Heart left ventricle (tissue), 16 donors: Measurements from ENCODE around the gene MICU1. TPM values are rescaled to one million over a fixed set of nuclear protein-coding genes. Genes with fewer than 3 reads are reported as not detected.
A peak's percentile ranks its signal among the peaks of the same experiment; 100 is the strongest.
"Not testable (repeated sequence)": the region's sequence is repeated elsewhere in the genome, so short reads cannot be mapped to it uniquely, and the experiment has no call there.

ENCODE experiments used
- ATAC-seq, 4 donors: fragments of 200-7000 bp; cut with Tn5 transposase; one replicate each; pipeline ENCODE4 v1.9.1; 2020 to 2022; ENCODE audit warnings: moderate library complexity in 4 of 4, mild to moderate bottlenecking in 3 of 4, moderate number of reproducible peaks in 1 of 4
- DNase-seq, 5 donors: peaks; one replicate each; pipeline ENCODE4 v3.0.0-alpha.2; 2020
- H3K27ac ChIP-seq, 12 donors: fragments of 200-600 bp; sonication (generic) in 4 of 12; one replicate each; pipeline versions ENCODE4 v1.5.0 to v1.8.0; 2016 to 2022; ENCODE audit warnings: mild to moderate bottlenecking in 2 of 12
- H3K27me3 ChIP-seq, 9 donors: fragments of 200-600 bp; sonication (generic) in 2 of 9; one replicate each; pipeline versions ENCODE4 v1.5.1 to v1.8.0; 2016 to 2022; ENCODE audit warnings: mild to moderate bottlenecking in 3 of 9
- H3K36me3 ChIP-seq, 9 donors: fragments of 200-600 bp; sonication (generic) in 2 of 9; one replicate each; pipeline versions ENCODE4 v1.5.0 to v1.8.0; 2018 to 2022; ENCODE audit warnings: mild to moderate bottlenecking in 2 of 9
- H3K4me1 ChIP-seq, 12 donors: fragments of 200-600 bp; sonication (generic) in 4 of 12; one replicate each; pipeline versions ENCODE4 v1.5.0 to v1.8.0; 2016 to 2022; ENCODE audit warnings: mild to moderate bottlenecking in 3 of 12
- H3K4me3 ChIP-seq, 12 donors: fragments of 200-600 bp; sonication (generic) in 4 of 12; one replicate each; pipeline versions ENCODE4 v1.5.0 to v1.8.0; 2017 to 2022; ENCODE audit warnings: mild to moderate bottlenecking in 9 of 12, moderate library complexity in 4 of 12
- H3K9me3 ChIP-seq, 12 donors: fragments of 200-600 bp; sonication (generic) in 4 of 12; one replicate each; pipeline versions ENCODE4 v1.5.0 to v1.8.0; 2016 to 2022; ENCODE audit warnings: mild to moderate bottlenecking in 1 of 12
- POLR2A ChIP-seq, 2 donors: fragments of 450-650 bp; IDR thresholded peaks; one replicate each; pipeline ENCODE4 v1.6.1; 2017; ENCODE audit warnings: antibody characterized with exemption in 2 of 2, mild to moderate bottlenecking in 2 of 2, moderate library complexity in 2 of 2
- WGBS, 4 donors: extraction: QIAGEN DNeasy Blood & Tissue Kit in 2 of 4; methylation state at CpG; one replicate each; pipeline versions ENCODE4 v1.1.5 to v1.1.7; 2013 to 2018; 5-methylcytosine and 5-hydroxymethylcytosine counted together
- intact Hi-C, 10 donors: fragments of 100-400 bp; cut with DNase I; formaldehyde crosslinking; loops; one replicate each; pipeline versions ENCODE4 v1.11.1 to v1.14.2; 2022
- long read RNA-seq, 3 donors: library from polyadenylated mRNA; unstranded; transcript quantifications; one replicate each; pipeline ENCODE4 v2.0.0, GENCODE V29; 2020 to 2021
- polyA plus RNA-seq, 2 donors: library from polyadenylated mRNA; stranded (reverse); fragments of 200-250 nt; gene quantifications; one replicate each; pipeline ENCODE4 v1.2.3, GENCODE V29; 2013
- total RNA-seq, 9 donors: library from RNA; depleted of rRNA in 2 of 9; stranded (reverse); fragments of >200 nt in 2 of 9; fragmentation: NEBNext Ultra II Directional in 3 of 9; extraction: Animal tissue kit (Norgen Biotek cat#: 25700) in 3 of 9; gene quantifications; one replicate each; pipeline versions ENCODE4 v1.1.0 to v1.2.4, GENCODE V29; 2016 to 2023
- TF ChIP-seq, protein P1 (sequence below), 12 donors: fragments of 200-600 bp; sonication (generic) in 4 of 12; IDR thresholded peaks; one replicate each; pipeline versions ENCODE4 v1.5.0 to v1.8.0; 2018 to 2022; ENCODE audit warnings: antibody characterized with exemption in 12 of 12, mild to moderate bottlenecking in 5 of 12
- donor health status: ischemic (EF 13 %, LVEDD 7.1; RV severe dilation, severe dysfunction).
- donor health status: healthy with polysubstance abuse.
- donor health status: DM: no; HTN: yes; CAD: no.
- donor health status: DM: no; HTN: no; CAD: no.
- donor health status: ischemic (EF 25% LVEDD 6.9; RV normal size, moderate dysfunction).
- donor health status: ischemic (EF 25% LVEDD 5.7; RV mildly dilated, moderate dysfunction).
- donor health status: healthy.
- donor health status: DM: yes; HTN: yes; CAD: no.
- donor health status: ischemic (EF 35%, LVEDD 5.7; RV mildly dilated, moderate dysfunction).
- donor health status: nonischemic (EF 11% LVEDD 7.7; RV severe dilation, severe dysfunction).
- donor health status: DM: yes; HTN: yes; CAD: no.
- donor health status: PGD.
- donor health status: ischemic (EF 29% LVEDD 5.4; RV normal size, mild dysfunction).
- donor health status: nonischemic (EF 23%, LVEDD 6.1; RV moderate dilation, normal function).

MICU1 gene
- total RNA-seq (10 to 100 TPM; 38.2 to 54.2 (median 43.6) TPM), polyA plus RNA-seq (10 to 100 TPM; 33.3 to 42.6 TPM)
- long read RNA-seq, donor 1, transcript MICU1-201 (12 exons, 2,383 nt) = major isoform, 19 of 27 reads
- long read RNA-seq, donor 1, partial matches to known transcripts = 2 of 27 reads
- long read RNA-seq, donor 1, other reads (novel, unspliced or antisense) = 2 of 27 reads
- long read RNA-seq, donor 2, transcript MICU1-201 (12 exons, 2,383 nt) = major isoform, 59 of 78 reads
- long read RNA-seq, donor 2, partial matches to known transcripts = 6 of 78 reads
- long read RNA-seq, donor 2, other reads (novel, unspliced or antisense) = 11 of 78 reads
- long read RNA-seq, donor 3, transcript MICU1-201 (12 exons, 2,383 nt) = major isoform, 23 of 33 reads
- long read RNA-seq, donor 3, transcript MICU1-208 (3 exons, 580 nt) = minor isoform, 5 of 33 reads
- long read RNA-seq, donor 3, partial matches to known transcripts = 0 of 33 reads
- long read RNA-seq, donor 3, other reads (novel, unspliced or antisense) = 5 of 33 reads

GRCh38 chr10:72625608-72626443 is at the start of gene MICU1:
MICU1 (minus strand) TSS chr10:72626079; CDS start chr10:72566793, 59,286 bp downstream.
- peak; percentile 95 to 97 (median 96) for DNase-seq
- intact Hi-C loops = loop anchor here in 4 of 10 donors (5.0 to 10.0 kb wide), 3 partner anchors 66 to 209 kb away; partner anchors contain the start of gene MCU (in 3 of the 4)
- ATAC-seq = peak; percentile 100
- Histone ChIP-seq H3K27me3 (no peaks in the 10 kb centered on the region), H3K36me3 (no peaks in the 10 kb centered on the region), H3K9me3 (no peaks in the 10 kb centered on the region), H3K4me3 (peak within 1 kb of the TSS; percentile 51 to 98 (median 82)), H3K27ac (peak within 1 kb of the TSS in 11 of 12 donors; percentile 70 to 91 (median 82)), H3K4me1 (peaks cover 0 to 20% (median 8%) of the 10 kb centered on the region in 12 donors)
- TF ChIP-seq, protein P1, sequence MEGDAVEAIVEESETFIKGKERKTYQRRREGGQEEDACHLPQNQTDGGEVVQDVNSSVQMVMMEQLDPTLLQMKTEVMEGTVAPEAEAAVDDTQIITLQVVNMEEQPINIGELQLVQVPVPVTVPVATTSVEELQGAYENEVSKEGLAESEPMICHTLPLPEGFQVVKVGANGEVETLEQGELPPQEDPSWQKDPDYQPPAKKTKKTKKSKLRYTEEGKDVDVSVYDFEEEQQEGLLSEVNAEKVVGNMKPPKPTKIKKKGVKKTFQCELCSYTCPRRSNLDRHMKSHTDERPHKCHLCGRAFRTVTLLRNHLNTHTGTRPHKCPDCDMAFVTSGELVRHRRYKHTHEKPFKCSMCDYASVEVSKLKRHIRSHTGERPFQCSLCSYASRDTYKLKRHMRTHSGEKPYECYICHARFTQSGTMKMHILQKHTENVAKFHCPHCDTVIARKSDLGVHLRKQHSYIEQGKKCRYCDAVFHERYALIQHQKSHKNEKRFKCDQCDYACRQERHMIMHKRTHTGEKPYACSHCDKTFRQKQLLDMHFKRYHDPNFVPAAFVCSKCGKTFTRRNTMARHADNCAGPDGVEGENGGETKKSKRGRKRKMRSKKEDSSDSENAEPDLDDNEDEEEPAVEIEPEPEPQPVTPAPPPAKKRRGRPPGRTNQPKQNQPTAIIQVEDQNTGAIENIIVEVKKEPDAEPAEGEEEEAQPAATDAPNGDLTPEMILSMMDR (IDR thresholded peaks at IDR 0.05) = no peak
- TF ChIP-seq POLR2A (IDR thresholded peaks at IDR 0.05) = peak in 1 of 2 donors; percentile 86
- 0 to 1% (median 0%) methylated on average over 42 to 49 of the region's 49 CpGs for WGBS, 4 donors

DNA sequence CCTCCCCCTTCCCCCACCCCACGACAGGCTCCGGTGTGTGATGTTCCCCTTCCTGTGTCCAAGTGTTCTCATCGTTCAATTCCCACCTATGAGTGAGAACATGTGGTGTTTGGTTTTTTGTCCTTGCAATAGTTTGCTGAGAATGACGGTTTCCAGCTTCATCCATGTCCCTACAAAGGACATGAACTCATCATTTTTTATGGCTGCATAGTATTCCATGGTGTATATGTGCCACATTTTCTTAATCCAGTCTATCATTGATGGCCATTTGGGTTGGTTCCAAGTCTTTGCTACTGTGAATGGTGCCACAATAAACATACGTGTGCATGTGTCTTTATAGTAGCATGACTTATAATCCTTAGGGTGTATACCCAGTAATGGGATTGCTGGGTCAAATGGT is 48.3 kb upstream of the MICU1 start:
- 87 to 97% (median 92%) methylated on average over 5 of the region's 5 CpGs for WGBS, 4 donors
- ATAC-seq, intact Hi-C loops, H3K9me3 ChIP-seq, H3K27me3 ChIP-seq, DNase-seq, H3K36me3 ChIP-seq, H3K4me3 ChIP-seq, H3K27ac ChIP-seq, H3K4me1 ChIP-seq: not testable (repeated sequence)

DNA sequence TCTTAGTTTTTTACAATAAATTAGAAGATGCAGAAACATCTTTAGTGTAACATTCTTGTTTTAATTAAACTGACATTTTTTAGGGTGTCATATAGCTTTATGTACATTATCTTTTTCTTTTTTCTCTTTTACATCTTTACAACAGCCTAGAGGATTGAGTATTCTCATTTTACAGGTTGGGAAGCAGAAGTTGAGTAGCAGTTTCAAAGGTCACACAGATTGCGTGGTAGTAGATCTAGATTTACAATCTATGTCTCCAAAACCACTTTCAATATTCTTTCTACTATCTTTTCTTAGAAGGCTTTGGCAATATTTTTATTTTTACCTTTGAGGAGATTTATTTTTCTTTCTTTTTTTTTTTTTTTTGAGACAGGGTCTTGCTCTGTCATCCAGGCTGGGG is 47.4 kb upstream of the MICU1 start:
- intact Hi-C loops = no loop called here
- TF ChIP-seq, protein P1 (IDR thresholded peaks at IDR 0.05) = no peak
- TF ChIP-seq POLR2A (IDR thresholded peaks at IDR 0.05) = no peak
- WGBS, 4 donors = 93 to 100% (median 95%) methylated on average over 1 of the region's 1 CpG
- no peak overlapping the region for H3K4me3 ChIP-seq
- ATAC-seq (no peak), DNase-seq (no peak)
- H3K27me3 ChIP-seq = no peaks in the 10 kb centered on the region
- H3K9me3 ChIP-seq = no peaks in the 10 kb centered on the region
- no peaks in the 10 kb centered on the region for H3K36me3 ChIP-seq
- no peak overlapping the region for H3K27ac ChIP-seq
- peaks cover 0 to 9% (median 0%) of the 10 kb centered on the region in 12 donors for H3K4me1 ChIP-seq

- Histone ChIP-seq H3K36me3 (no peaks in the 10 kb centered on the region), H3K27me3 (no peaks in the 10 kb centered on the region), H3K4me3 (no peak overlapping the region), H3K27ac (no peak overlapping the region), H3K4me1 (no peaks in the 10 kb centered on the region), H3K9me3 (no peaks in the 10 kb centered on the region)
- DNase-seq = no peak
- no peak for TF ChIP-seq POLR2A (IDR thresholded peaks at IDR 0.05)
- TF ChIP-seq, protein P1 (IDR thresholded peaks at IDR 0.05) = no peak
- ATAC-seq = no peak
- intact Hi-C loops = no loop called here
- WGBS, 4 donors = 90 to 94% (median 92%) methylated on average over 3 of the region's 3 CpGs
These were observed 41.5 kb upstream of the MICU1 start for GRCh38 chr10:72667207-72667864.
